PC-3 (cell line): ENCODE results near the gene FLNC. TPM values are rescaled to one million over a fixed set of nuclear protein-coding genes. Genes with fewer than 3 reads are reported as not detected.

Experiments used
- ATAC-seq: fragments of 200-7000 bp; cut with Tn5 transposase; 2 replicates; pipeline ENCODE4 v1.9.1; 2020; ENCODE audit warnings: mild to moderate bottlenecking, moderate library complexity
- BruUV-seq: library from RNA; stranded (reverse); fragments of 400-500 nt; replicated peaks from 2 replicates; lab custom pipeline; 2021; lab: Mats Ljungman, UMichigan
- CTCF ChIA-PET: fragments of 300-600 bp; sonication (Branson Sonifier 250); formaldehyde crosslinking; loops from one replicate; lab custom pipeline; 2022; ENCODE audit warnings: antibody characterized with exemption; lab: Charles Lee
- POLR2A ChIA-PET: fragments of 300-600 bp; sonication (Branson Sonifier 250); formaldehyde crosslinking; loops from one replicate; lab custom pipeline; 2022; ENCODE audit warnings: antibody characterized with exemption; ENCODE audit not compliant: unreplicated experiment; lab: Charles Lee
- DNase-seq: peaks from one replicate; pipeline ENCODE4 v3.0.0-alpha.2; 2015
- H2AFZ ChIP-seq: fragments of 300-600 bp; sonication (generic); 2 replicates; pipeline ENCODE4 v1.6.0; 2016; ENCODE audit warnings: antibody characterized with exemption, low read length
- H3F3A ChIP-seq: fragments of 300-600 bp; sonication (generic); one replicate; pipeline ENCODE4 v1.6.0; 2017; ENCODE audit warnings: antibody characterized with exemption, low read length, control low read depth, mild to moderate bottlenecking; ENCODE audit not compliant: unreplicated experiment
- H3K27ac ChIP-seq: fragments of 300-600 bp; sonication (generic); 2 replicates; pipeline ENCODE4 v1.5.1; 2016; ENCODE audit warnings: mild to moderate bottlenecking, low read length
- H3K27me3 ChIP-seq: fragments of 300-600 bp; sonication (generic); 2 replicates; pipeline ENCODE4 v1.6.1; 2016; ENCODE audit warnings: low read length, mixed read lengths
- H3K36me3 ChIP-seq: fragments of 300-600 bp; sonication (generic); 2 replicates; pipeline ENCODE4 v1.6.1; 2016; ENCODE audit warnings: low read depth, mixed run types, low read length, mixed read lengths
- H3K4me1 ChIP-seq: fragments of 300-600 bp; sonication (generic); 2 replicates; pipeline ENCODE4 v1.5.1; 2016; ENCODE audit warnings: low read length; ENCODE audit not compliant: insufficient read depth
- H3K4me2 ChIP-seq: fragments of 300-600 bp; sonication (generic); 2 replicates; pipeline ENCODE4 v1.6.0; 2016; ENCODE audit warnings: low read length
- H3K4me3 ChIP-seq: fragments of 300-600 bp; sonication (generic); 2 replicates; pipeline ENCODE4 v1.5.1; 2016; ENCODE audit warnings: mild to moderate bottlenecking, low read length, mixed read lengths
- H3K79me2 ChIP-seq: fragments of 300-600 bp; sonication (generic); 2 replicates; pipeline ENCODE4 v1.6.1; 2017; ENCODE audit warnings: low read length, mixed read lengths
- H3K9ac ChIP-seq: fragments of 300-600 bp; sonication (generic); 2 replicates; pipeline ENCODE4 v1.6.0; 2016; ENCODE audit warnings: mild to moderate bottlenecking, low read length
- H3K9me2 ChIP-seq: fragments of 300-600 bp; sonication (generic); replicated peaks from 2 replicates; pipeline ENCODE4 v1.6.1; 2016; ENCODE audit warnings: mixed run types, low read length, mixed read lengths
- H3K9me3 ChIP-seq: fragments of 300-600 bp; sonication (generic); 2 replicates; pipeline ENCODE4 v1.6.1; 2016; ENCODE audit warnings: low read length, mixed read lengths
- H4K20me1 ChIP-seq: fragments of 300-600 bp; sonication (generic); 2 replicates; pipeline ENCODE4 v1.6.1; 2016; ENCODE audit warnings: low read length, mixed read lengths
- EZH2 ChIP-seq: fragments of 300-600 bp; sonication (generic); IDR thresholded peaks from one replicate; pipeline ENCODE4 v1.6.1; 2017; ENCODE audit warnings: antibody characterized with exemption, mild to moderate bottlenecking, low read length; ENCODE audit not compliant: unreplicated experiment
- EZH2phosphoT487 ChIP-seq: fragments of 300-600 bp; sonication (generic); IDR thresholded peaks from 2 replicates; pipeline ENCODE4 v1.6.1; 2018; ENCODE audit warnings: mild to moderate bottlenecking, antibody characterized with exemption, low read length, borderline replicate concordance
- intact Hi-C: fragments of 100-400 bp; cut with micrococcal nuclease; formaldehyde crosslinking; loops from 2 replicates; pipeline ENCODE4 v1.9.0; 2023
- total RNA-seq: library from RNA; depleted of rRNA; stranded (reverse); fragments of >200 nt; gene quantifications from 2 replicates; pipeline ENCODE4 v1.2.3, GENCODE V29; 2014
- TF ChIP-seq, protein P1 (sequence below): fragments of 300-600 bp; sonication (generic); conservative IDR thresholded peaks from 2 replicates; pipeline ENCODE4 v1.5.1; 2017; ENCODE audit warnings: antibody characterized with exemption, low read depth, mild to moderate bottlenecking, low read length

Gene FLNC
- total RNA-seq, 1 experiment from 2014 or later = 88.7 TPM

DNA sequence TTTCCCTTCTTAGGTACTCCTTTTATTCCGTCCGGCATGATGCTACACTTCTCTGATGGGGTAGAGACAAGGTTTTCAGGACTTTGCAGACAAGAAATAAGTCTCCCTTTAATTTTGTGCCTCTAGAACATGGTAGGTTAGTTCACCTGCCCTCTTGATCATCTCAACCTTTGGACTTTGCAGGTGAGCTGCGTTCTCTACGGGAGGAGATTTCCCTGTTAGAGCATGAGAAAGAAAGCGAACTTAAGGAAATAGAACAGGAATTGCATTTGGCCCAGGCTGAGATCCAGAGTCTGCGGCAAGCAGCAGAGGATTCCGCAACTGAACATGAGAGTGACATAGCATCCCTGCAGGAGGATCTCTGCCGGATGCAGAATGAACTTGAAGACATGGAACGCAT, 29.2 kb upstream of the FLNC start:
- Histone ChIP-seq H3K4me1 (no peaks in the 10 kb centered on the region), H3K9me3 (no peaks in the 10 kb centered on the region), H3K27ac (no peak overlapping the region), H2AFZ (no peak overlapping the region), H3K4me2 (no peak overlapping the region), H3F3A (no peaks in the 10 kb centered on the region), H4K20me1 (no peaks in the 10 kb centered on the region), H3K27me3 (no peaks in the 10 kb centered on the region), H3K79me2 (no peaks in the 10 kb centered on the region), H3K9ac (no peak overlapping the region), H3K36me3 (no peaks in the 10 kb centered on the region), H3K4me3 (no peak overlapping the region), H3K9me2 (no peaks in the 10 kb centered on the region)
- intact Hi-C loops = no loop called here
- no TSS peak for BruUV-seq
- no peak for DNase-seq
- TF ChIP-seq EZH2phosphoT487 (no peak), EZH2 (no peak)
- TF ChIP-seq, protein P1, sequence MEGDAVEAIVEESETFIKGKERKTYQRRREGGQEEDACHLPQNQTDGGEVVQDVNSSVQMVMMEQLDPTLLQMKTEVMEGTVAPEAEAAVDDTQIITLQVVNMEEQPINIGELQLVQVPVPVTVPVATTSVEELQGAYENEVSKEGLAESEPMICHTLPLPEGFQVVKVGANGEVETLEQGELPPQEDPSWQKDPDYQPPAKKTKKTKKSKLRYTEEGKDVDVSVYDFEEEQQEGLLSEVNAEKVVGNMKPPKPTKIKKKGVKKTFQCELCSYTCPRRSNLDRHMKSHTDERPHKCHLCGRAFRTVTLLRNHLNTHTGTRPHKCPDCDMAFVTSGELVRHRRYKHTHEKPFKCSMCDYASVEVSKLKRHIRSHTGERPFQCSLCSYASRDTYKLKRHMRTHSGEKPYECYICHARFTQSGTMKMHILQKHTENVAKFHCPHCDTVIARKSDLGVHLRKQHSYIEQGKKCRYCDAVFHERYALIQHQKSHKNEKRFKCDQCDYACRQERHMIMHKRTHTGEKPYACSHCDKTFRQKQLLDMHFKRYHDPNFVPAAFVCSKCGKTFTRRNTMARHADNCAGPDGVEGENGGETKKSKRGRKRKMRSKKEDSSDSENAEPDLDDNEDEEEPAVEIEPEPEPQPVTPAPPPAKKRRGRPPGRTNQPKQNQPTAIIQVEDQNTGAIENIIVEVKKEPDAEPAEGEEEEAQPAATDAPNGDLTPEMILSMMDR = no peak
- no peak for ATAC-seq
- POLR2A ChIA-PET = interaction anchor here (0.5 kb wide), 1 partner anchor 140 kb away, joined by 11 read pairs; no protein-coding TSS in a partner anchor
- CTCF ChIA-PET = no interaction called here

DNA sequence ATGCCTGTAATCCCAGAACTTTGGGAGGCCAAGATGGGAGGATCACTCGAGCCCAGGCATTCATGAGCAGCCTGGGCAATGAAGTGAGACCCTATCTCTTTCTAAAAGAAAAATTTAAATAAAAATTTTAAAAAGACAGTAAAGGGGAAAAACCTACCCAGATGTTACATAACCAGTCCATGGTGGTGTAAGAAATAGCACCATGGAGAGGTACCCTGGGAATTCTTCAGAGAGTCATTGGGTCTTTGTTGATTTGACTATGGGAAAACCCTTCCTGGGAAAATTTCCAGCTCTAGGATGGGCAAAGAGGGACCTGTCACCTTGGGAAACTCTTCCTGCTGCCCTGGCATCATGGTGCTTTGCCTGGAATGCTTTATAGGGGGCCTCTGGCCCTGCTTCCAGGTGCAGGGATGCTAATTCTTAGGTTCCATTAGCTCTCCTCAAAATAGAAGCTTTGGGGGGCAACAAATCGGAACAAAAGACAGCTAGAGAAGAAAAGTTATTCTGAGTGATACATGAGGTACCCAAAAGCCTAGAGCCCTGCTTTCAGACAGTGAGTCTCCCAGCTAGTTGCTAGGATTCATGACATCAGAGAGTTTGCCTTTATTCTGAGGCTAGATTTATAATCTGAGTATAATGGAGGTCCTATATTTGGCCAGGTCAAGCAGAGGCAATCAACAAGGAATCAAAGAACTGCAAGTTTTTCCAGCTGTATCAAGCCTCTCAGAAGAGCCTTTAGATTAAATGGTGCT, 28.4 kb upstream of the FLNC start:
- H3K36me3 ChIP-seq = no peaks in the 10 kb centered on the region
- no peaks in the 10 kb centered on the region for H3K9me2 ChIP-seq
- no peak overlapping the region for H3K4me2 ChIP-seq
- CTCF ChIA-PET = no interaction called here
- H3K79me2 ChIP-seq = no peaks in the 10 kb centered on the region
- no peaks in the 10 kb centered on the region for H3K4me1 ChIP-seq
- H3K9me3 ChIP-seq = no peaks in the 10 kb centered on the region
- intact Hi-C loops = no loop called here
- no peaks in the 10 kb centered on the region for H3F3A ChIP-seq
- no peak overlapping the region for H3K9ac ChIP-seq
- no peak overlapping the region for H3K4me3 ChIP-seq
- ATAC-seq (no peak), DNase-seq (no peak)
- no peak overlapping the region for H2AFZ ChIP-seq
- TF ChIP-seq EZH2 = no peak
- TF ChIP-seq, protein P1 = no peak
- TF ChIP-seq EZH2phosphoT487 = no peak
- H3K27ac ChIP-seq = no peak overlapping the region
- no TSS peak for BruUV-seq
- POLR2A ChIA-PET = no interaction called here
- no peaks in the 10 kb centered on the region for H4K20me1 ChIP-seq
- H3K27me3 ChIP-seq = no peaks in the 10 kb centered on the region

- intact Hi-C loops = no loop called here
- Histone ChIP-seq H3K4me3 (no peak overlapping the region), H3K9me3 (no peaks in the 10 kb centered on the region), H3K4me2 (no peak overlapping the region), H2AFZ (no peak overlapping the region), H3K27ac (no peak overlapping the region), H3K9ac (no peak overlapping the region), H4K20me1 (no peaks in the 10 kb centered on the region), H3F3A (no peaks in the 10 kb centered on the region), H3K27me3 (no peaks in the 10 kb centered on the region), H3K4me1 (no peaks in the 10 kb centered on the region), H3K36me3 (no peaks in the 10 kb centered on the region), H3K79me2 (no peaks in the 10 kb centered on the region), H3K9me2 (no peaks in the 10 kb centered on the region)
- BruUV-seq = no TSS peak
- TF ChIP-seq, protein P1 = no peak
- TF ChIP-seq EZH2 (no peak), EZH2phosphoT487 (no peak)
- ChIA-PET POLR2A (no interaction called here), CTCF (no interaction called here)
- ATAC-seq = no peak
- DNase-seq = no peak
Observed at GRCh38 chr7:128804484-128804883, 25.7 kb upstream of the FLNC start.
